Measurements from ENCODE around the gene BLOC1S4.
"Not testable (repeated sequence)": the region's sequence is repeated elsewhere in the genome, so short reads cannot be mapped to it uniquely, and the experiment has no call there.

BLOC1S4 gene

GRCh38 chr4:6716018-6716911 is at the start of gene BLOC1S4:
Gene BLOC1S4 (plus strand): TSS chr4:6716174. CDS start chr4:6716210, 36 bp downstream.
- in situ Hi-C loops (cut with MboI; ENCODE audit: low sequenced_read_pairs) = loop anchor here (10.0 kb wide), 2 partner anchors 329 to 359 kb away; partner anchors contain the start of gene TADA2B

- in situ Hi-C loops (cut with MboI; ENCODE audit: low sequenced_read_pairs) = no loop called here
Measured at GRCh38 chr4:6668391-6668790, 47.6 kb upstream of the BLOC1S4 start.

- in situ Hi-C loops (cut with MboI; ENCODE audit: low sequenced_read_pairs) = no loop called here
Measured at GRCh38 chr4:6671648-6672047, 44.3 kb upstream of the BLOC1S4 start.

- in situ Hi-C loops (cut with MboI; ENCODE audit: low sequenced_read_pairs) = no loop called here
Measured at GRCh38 chr4:6672131-6672530, 43.8 kb upstream of the BLOC1S4 start.

GRCh38 chr4:6672541-6673190 is 43.3 kb upstream of the BLOC1S4 start:
- in situ Hi-C loops (cut with MboI; ENCODE audit: low sequenced_read_pairs) = not testable (repeated sequence)

GRCh38 chr4:6673191-6673659 is 42.7 kb upstream of the BLOC1S4 start:
- in situ Hi-C loops (cut with MboI; ENCODE audit: low sequenced_read_pairs) = not testable (repeated sequence)

GRCh38 chr4:6673660-6674499 is 42.1 kb upstream of the BLOC1S4 start:
- in situ Hi-C loops (cut with MboI; ENCODE audit: low sequenced_read_pairs) = no loop called here

- in situ Hi-C loops (cut with MboI; ENCODE audit: low sequenced_read_pairs) = no loop called here
Measured at GRCh38 chr4:6674500-6675149, 41.3 kb upstream of the BLOC1S4 start.

GRCh38 chr4:6676722-6677558 is 39.0 kb upstream of the BLOC1S4 start:
- in situ Hi-C loops (cut with MboI; ENCODE audit: low sequenced_read_pairs) = no loop called here

GRCh38 chr4:6680372-6681034 is 35.5 kb upstream of the BLOC1S4 start:
- in situ Hi-C loops (cut with MboI; ENCODE audit: low sequenced_read_pairs) = no loop called here

- in situ Hi-C loops (cut with MboI; ENCODE audit: low sequenced_read_pairs) = no loop called here
Measured at GRCh38 chr4:6681191-6681590, 34.8 kb upstream of the BLOC1S4 start.

GRCh38 chr4:6682862-6683590 is 32.9 kb upstream of the BLOC1S4 start:
- in situ Hi-C loops (cut with MboI; ENCODE audit: low sequenced_read_pairs) = no loop called here

- in situ Hi-C loops (cut with MboI; ENCODE audit: low sequenced_read_pairs) = no loop called here
Measured at GRCh38 chr4:6684656-6685055, 31.3 kb upstream of the BLOC1S4 start.

- in situ Hi-C loops (cut with MboI; ENCODE audit: low sequenced_read_pairs) = no loop called here
Measured at GRCh38 chr4:6686104-6686787, 29.7 kb upstream of the BLOC1S4 start.

GRCh38 chr4:6687947-6688878 is 27.8 kb upstream of the BLOC1S4 start:
- in situ Hi-C loops (cut with MboI; ENCODE audit: low sequenced_read_pairs) = no loop called here

GRCh38 chr4:6688879-6689505 is 27.0 kb upstream of the BLOC1S4 start:
- in situ Hi-C loops (cut with MboI; ENCODE audit: low sequenced_read_pairs) = no loop called here
